GM04504 (cell line): ENCODE data around the gene RGS18.
"Not testable (repeated sequence)": the region's sequence is repeated elsewhere in the genome, so short reads cannot be mapped to it uniquely, and the experiment has no call there.

Experiments
- DNase-seq: peaks from one replicate; pipeline ENCODE4 v3.0.0-alpha.2; 2012; ENCODE audit warnings: low read depth

RGS18 gene

GRCh38 chr1:192167011-192167410 lies 8.7 kb downstream of the RGS18 start:
- DNase-seq: no peak

GRCh38 chr1:192167911-192168700 lies 9.8 kb downstream of the RGS18 start:
- DNase-seq: no peak

GRCh38 chr1:192168964-192169363 lies 10.7 kb downstream of the RGS18 start:
- no peak for DNase-seq

- no peak for DNase-seq
Observed at GRCh38 chr1:192170196-192170984, 12.1 kb downstream of the RGS18 start.

GRCh38 chr1:192171123-192171522 lies 12.9 kb downstream of the RGS18 start:
- DNase-seq: no peak

- DNase-seq: no peak
Observed at GRCh38 chr1:192175971-192176370, 17.7 kb downstream of the RGS18 start.

GRCh38 chr1:192183788-192184187 lies 25.5 kb downstream of the RGS18 start:
- no peak for DNase-seq

- no peak for DNase-seq
Observed at GRCh38 chr1:192186197-192186596, 27.9 kb downstream of the RGS18 start.

- DNase-seq: no peak
Observed at GRCh38 chr1:192190066-192190465, 31.8 kb downstream of the RGS18 start.

- no peak for DNase-seq
Observed at GRCh38 chr1:192201303-192201702, 43.0 kb downstream of the RGS18 start.

GRCh38 chr1:192224396-192224795 lies 66.1 kb downstream of the RGS18 start:
- no peak for DNase-seq

GRCh38 chr1:192224846-192225245 lies 66.6 kb downstream of the RGS18 start:
- DNase-seq: no peak

- DNase-seq: no peak
Observed at GRCh38 chr1:192225266-192225665, 67.0 kb downstream of the RGS18 start.

- DNase-seq: no peak
Observed at GRCh38 chr1:192225703-192226102, 67.4 kb downstream of the RGS18 start.

- no peak for DNase-seq
Observed at GRCh38 chr1:192227330-192227729, 69.1 kb downstream of the RGS18 start.

- DNase-seq: not testable (repeated sequence)
Observed at GRCh38 chr1:192227980-192228379, 69.7 kb downstream of the RGS18 start.

- no peak for DNase-seq
Observed at GRCh38 chr1:192232817-192233417, 74.7 kb downstream of the RGS18 start.

- no peak for DNase-seq
Observed at GRCh38 chr1:192235127-192235526, 76.9 kb downstream of the RGS18 start.
